Muscle layer of duodenum (tissue), 2 donors: ENCODE results near the gene RUBCNL.

Source experiments
- H3K27ac ChIP-seq: one replicate; pipeline ENCODE4 v1.7.0; 2013; ENCODE audit warnings: mild to moderate bottlenecking, low read length
- H3K27me3 ChIP-seq: one replicate; pipeline ENCODE4 v1.7.0; 2013; ENCODE audit warnings: low read depth, mild to moderate bottlenecking, control low read depth, low read length
- H3K36me3 ChIP-seq, 2 donors: one replicate each; pipeline ENCODE4 v1.7.0; 2013; ENCODE audit warnings: low read length in 2 of 2, control low read depth in 1 of 2, mild to moderate bottlenecking in 1 of 2; ENCODE audit not compliant: insufficient read depth in 2 of 2, control insufficient read depth in 1 of 2
- H3K4me1 ChIP-seq, 2 donors: one replicate each; pipeline ENCODE4 v1.7.0; 2013; ENCODE audit warnings: low read length in 2 of 2, mild to moderate bottlenecking in 2 of 2, control low read depth in 1 of 2, moderate library complexity in 1 of 2; ENCODE audit not compliant: insufficient read depth in 2 of 2, control insufficient read depth in 1 of 2
- H3K4me3 ChIP-seq, 2 donors: one replicate each; pipeline ENCODE4 v1.7.0; 2013; ENCODE audit warnings: low read length in 2 of 2, low read depth in 1 of 2, mild to moderate bottlenecking in 1 of 2
- H3K9me3 ChIP-seq, 2 donors: one replicate each; pipeline ENCODE4 v1.7.0; 2013; ENCODE audit warnings: low read length in 2 of 2, control low read depth in 1 of 2, mild to moderate bottlenecking in 1 of 2; ENCODE audit not compliant: control insufficient read depth in 1 of 2
- donor health status: healthy.

Gene RUBCNL

DNA sequence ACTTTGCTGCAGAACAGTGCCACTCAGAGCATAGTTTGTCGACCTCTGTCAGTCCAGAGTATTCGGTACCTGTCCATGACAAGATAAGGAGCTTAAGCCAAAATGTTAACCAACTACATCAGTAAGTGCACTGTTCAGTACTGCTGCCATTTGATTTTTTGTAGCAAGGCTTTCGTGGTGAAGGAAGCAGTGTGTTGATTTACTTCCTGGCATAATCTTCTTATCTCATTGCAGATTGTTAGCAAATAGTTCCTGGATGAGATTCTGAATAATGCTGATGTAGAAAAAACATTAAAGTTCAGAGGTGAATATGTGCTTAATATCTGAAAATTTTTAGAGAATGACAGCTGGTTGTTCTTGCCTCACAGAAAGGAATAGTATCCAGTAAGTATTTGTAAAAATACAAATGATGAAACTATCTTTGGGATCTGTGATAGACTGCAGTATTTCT, 89.7 kb downstream of the RUBCNL start:
- no peaks in the 10 kb centered on the region for H3K4me1 ChIP-seq
- no peaks in the 10 kb centered on the region for H3K27me3 ChIP-seq
- H3K4me3 ChIP-seq: no peak overlapping the region
- H3K36me3 ChIP-seq: peaks cover 0 to 6% of the 10 kb centered on the region in 2 donors
- peaks cover 0 to 2% of the 10 kb centered on the region in 2 donors for H3K9me3 ChIP-seq
- H3K27ac ChIP-seq: no peak overlapping the region

DNA sequence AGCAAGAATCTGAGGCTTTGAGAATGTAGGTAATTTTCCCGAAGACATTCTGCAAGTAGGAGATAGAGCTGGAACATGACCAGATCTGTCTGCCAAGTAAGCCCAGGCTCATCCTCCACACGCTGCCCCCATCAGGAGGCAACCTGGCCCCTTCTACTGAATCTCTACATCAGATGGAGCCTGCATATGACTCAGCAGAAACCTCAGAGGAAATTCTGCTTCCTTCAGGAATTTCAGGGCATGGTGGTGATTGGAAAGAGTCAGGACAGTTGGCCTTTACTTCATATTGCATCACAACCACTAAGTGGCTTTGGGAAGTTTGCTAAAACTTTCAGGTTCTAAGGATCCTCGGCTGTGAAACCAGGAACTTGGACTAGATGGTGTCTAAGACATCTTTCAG, 90.1 kb downstream of the RUBCNL start:
- H3K27ac ChIP-seq: no peak overlapping the region
- H3K4me3 ChIP-seq: no peak overlapping the region
- H3K4me1 ChIP-seq: no peaks in the 10 kb centered on the region
- H3K27me3 ChIP-seq: no peaks in the 10 kb centered on the region
- H3K9me3 ChIP-seq: no peaks in the 10 kb centered on the region
- H3K36me3 ChIP-seq: peaks cover 0 to 6% of the 10 kb centered on the region in 2 donors

DNA sequence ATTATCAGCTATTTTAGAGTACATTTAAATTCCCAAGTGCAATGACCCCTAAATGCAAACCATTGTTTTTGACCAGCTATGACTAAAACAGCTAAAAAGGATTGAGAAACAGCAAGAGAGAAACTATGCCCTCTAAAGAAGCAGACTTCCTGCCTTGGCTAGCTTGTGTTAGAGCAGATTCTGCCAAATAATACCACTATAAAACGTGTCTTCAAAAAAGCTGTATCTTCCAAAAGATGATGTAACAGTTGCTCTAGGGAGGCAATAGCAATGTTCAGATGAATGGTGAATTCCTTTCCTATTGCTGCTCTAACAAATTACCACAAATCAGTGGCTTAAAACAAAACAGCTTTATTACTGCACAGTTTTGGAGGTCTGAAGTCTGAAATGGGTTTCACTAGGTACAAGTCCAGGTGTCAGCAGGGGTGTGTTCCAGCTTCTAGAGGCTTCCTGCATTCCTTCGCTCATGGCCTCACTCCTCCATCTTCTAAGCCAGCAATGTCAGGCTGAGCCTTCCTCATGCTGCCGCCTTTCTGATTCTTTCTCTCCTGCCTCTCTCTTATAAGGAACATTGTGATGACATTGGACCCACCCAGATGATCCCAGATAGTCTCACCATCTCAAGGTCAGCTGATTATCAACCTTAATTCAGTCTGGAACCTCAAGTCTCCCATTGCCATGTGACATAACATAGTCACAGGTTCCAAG, 90.8 kb downstream of the RUBCNL start:
- H3K4me3 ChIP-seq: no peak overlapping the region
- no peaks in the 10 kb centered on the region for H3K4me1 ChIP-seq
- H3K27ac ChIP-seq: no peak overlapping the region
- H3K36me3 ChIP-seq: peaks cover 0 to 6% of the 10 kb centered on the region in 2 donors
- H3K27me3 ChIP-seq: no peaks in the 10 kb centered on the region
- H3K9me3 ChIP-seq: no peaks in the 10 kb centered on the region

DNA sequence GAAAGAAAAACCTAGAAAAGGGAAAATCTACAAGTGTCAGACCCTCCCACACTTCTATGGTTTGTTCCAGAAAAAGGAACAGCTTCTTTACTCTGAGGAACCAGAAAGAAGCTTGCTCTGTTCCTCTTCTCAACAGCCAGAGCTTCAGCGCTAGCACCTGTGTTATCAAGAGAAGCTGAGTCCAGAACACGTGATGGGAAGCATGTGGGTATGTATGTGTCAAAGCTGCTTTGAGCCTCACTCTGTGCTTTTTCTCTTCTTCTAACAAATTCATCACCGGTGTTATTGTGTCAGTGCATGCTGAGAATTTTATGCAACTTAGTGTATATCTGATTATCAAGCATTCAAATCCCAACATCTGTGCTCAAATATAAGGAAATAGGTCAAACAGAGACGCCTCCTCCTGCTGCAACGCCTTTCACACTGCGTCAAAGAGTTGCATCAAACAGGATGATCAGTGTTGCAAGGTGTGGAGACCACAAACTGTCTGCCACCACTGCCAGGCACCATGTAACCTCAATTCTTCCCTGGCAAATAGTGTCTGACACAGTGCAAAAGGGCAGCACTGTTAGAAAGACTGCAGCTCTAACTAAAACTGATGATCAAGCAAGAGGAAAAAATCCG, 91.4 kb downstream of the RUBCNL start:
- Histone ChIP-seq H3K9me3 (no peaks in the 10 kb centered on the region), H3K4me3 (no peak overlapping the region), H3K36me3 (peaks cover 0 to 6% of the 10 kb centered on the region in 2 donors), H3K4me1 (no peaks in the 10 kb centered on the region), H3K27me3 (no peaks in the 10 kb centered on the region), H3K27ac (no peak overlapping the region)

DNA sequence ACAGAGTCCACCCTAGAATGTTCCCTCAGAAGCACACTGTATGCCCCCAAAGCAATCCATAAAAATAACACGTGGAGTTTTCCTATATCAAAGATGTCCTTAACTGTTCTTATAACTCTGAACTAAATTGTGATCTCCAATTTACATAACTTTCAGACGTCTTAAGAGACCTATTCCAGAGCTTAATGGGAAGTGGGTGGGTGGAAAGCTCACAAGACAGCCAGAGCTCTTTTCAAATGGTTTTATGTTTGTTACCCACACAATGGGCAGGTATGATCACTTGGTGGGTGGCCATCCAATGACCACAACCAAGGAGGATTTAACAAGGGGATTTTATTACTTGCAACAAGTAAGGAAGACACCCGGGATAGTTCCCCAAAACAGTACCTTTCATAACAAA, 93.6 kb downstream of the RUBCNL start:
- H3K27me3 ChIP-seq: no peaks in the 10 kb centered on the region
- H3K27ac ChIP-seq: no peak overlapping the region
- no peak overlapping the region for H3K4me3 ChIP-seq
- H3K4me1 ChIP-seq: no peaks in the 10 kb centered on the region
- peaks cover 0 to 6% of the 10 kb centered on the region in 2 donors for H3K36me3 ChIP-seq
- no peaks in the 10 kb centered on the region for H3K9me3 ChIP-seq
